GM19372 (cell line): Measurements from ENCODE around the gene DGKE.
A peak's percentile ranks its signal among the peaks of the same experiment; 100 is the strongest.

Experiments
- ATAC-seq: cut with Tn5 transposase; IDR thresholded peaks from one replicate; pipeline ENCODE4 v1.9.1; 2021; ENCODE audit warnings: mild to moderate bottlenecking, low read depth, moderate library complexity; ENCODE audit not compliant: unreplicated experiment

Gene DGKE

GRCh38 chr17:56812901-56813388 lies 21.0 kb upstream of the DGKE start:
- ATAC-seq = no peak

GRCh38 chr17:56815711-56816110 lies 18.2 kb upstream of the DGKE start:
- no peak for ATAC-seq

- ATAC-seq = no peak
Measured at GRCh38 chr17:56817066-56817465, 16.9 kb upstream of the DGKE start.

DNA sequence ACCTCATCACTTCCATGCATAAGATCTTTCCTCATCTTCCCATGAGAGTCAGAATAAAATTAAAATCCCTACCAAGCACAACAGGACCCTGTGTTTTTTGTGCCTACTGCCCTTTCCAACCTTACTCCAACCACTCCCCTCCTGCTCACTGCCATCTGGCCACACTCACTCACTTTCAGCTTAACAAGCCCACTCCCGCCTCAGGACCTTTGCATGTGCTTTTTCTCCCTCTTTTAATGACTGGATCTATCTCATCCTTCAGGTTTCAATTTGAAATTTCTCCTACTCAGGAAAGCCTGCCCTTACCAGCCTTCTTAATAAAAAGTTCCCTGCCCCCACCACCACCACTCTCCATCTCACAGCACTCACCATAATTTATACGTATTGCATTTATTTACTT lies 14.9 kb upstream of the DGKE start:
- no peak for ATAC-seq

GRCh38 chr17:56819431-56820145 lies 14.4 kb upstream of the DGKE start:
- peak; percentile 75 for ATAC-seq

DNA sequence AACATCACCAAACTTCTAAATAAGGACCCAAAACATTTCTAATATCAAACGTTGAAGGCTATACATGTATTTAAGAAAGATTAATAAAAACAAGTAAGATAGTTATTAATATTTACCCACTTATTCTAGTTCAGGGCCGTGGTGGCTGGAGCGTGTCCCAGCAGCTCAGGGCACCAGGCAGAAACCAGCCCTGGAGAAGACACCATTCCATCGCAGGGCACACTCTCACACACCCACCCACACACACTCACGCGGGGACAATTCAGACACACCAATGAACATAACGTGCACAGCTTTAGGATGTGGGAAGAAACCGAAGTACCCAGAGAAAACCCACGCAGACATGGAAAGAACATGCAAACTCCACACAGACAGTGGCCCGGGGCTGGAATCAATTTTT lies 13.7 kb upstream of the DGKE start:
- ATAC-seq = no peak

DNA sequence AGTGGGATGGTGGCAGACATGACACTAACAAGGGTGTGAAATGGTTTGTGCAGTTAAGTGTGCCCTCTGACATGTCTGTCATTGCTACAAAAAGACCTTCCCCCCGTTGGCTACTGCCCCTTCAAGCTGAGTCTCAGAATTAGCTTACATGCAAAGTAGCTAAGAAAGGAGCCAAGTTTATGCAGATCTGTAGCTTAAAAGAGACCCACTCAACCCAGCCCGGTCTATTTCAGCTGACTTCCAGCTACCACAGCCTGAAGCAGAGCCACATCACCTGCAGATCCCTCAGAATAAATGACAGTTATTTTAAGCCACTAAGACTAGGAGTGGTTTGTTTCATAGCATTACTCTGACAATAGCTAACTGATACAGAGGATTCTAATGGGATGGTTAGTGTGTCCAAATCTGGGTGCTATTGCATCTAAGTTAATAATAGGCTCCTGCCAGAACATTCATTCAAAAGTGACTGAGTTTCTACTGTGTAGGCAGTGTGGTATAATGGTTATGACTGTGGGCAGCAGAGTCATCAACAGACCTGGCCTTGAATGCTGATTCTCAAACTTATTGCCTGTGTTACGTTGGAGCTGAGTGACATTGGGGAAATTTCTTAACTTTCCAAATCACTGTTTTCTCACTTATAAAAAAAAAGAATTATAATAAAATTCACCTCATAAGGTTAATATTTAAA lies 12.0 kb upstream of the DGKE start:
- ATAC-seq = no peak

DNA sequence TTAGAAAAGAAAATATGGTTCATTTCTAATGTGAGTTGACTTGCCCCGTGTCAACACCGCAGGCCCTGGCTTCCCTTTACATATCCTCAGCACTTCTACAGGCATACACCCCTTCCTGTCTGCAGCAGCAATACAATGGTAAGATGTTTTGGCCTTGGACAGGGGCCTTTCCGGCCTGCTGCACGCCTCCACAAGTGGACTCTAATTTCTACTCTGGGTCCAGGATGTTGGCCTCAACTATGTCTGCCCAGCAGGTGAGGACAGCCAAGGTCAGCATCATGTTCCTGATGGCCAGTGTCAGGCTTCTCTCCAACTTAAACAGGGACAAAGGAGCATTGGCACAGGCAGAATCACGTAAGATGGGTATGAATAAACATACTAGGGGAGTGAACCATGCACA lies 11.2 kb upstream of the DGKE start:
- ATAC-seq = no peak

DNA sequence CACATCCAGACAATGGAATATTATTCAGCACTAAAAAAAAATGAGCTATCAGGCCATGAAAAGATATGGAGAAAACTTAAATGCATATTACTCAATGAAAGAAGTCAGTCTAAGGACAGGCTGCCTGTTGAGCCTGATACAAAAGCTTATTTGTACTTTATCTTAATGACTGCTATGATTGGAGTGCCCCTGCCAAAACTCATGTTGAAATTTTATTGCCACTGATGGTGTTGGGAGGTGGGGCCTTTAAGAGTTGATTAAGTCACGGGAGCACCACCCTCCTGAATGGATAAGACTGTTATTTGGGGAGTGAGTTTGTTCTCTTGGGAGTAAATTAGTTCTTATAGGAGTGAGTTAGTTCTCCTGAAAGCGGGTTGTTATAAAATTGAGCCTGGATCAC lies 10.1 kb upstream of the DGKE start:
- ATAC-seq = no peak

GRCh38 chr17:56824503-56824902 lies 9.4 kb upstream of the DGKE start:
- ATAC-seq = no peak

- ATAC-seq = no peak
Measured at GRCh38 chr17:56826611-56827414, 7.1 kb upstream of the DGKE start.

GRCh38 chr17:56830726-56831368 lies 3.1 kb upstream of the DGKE start:
- no peak for ATAC-seq

DNA sequence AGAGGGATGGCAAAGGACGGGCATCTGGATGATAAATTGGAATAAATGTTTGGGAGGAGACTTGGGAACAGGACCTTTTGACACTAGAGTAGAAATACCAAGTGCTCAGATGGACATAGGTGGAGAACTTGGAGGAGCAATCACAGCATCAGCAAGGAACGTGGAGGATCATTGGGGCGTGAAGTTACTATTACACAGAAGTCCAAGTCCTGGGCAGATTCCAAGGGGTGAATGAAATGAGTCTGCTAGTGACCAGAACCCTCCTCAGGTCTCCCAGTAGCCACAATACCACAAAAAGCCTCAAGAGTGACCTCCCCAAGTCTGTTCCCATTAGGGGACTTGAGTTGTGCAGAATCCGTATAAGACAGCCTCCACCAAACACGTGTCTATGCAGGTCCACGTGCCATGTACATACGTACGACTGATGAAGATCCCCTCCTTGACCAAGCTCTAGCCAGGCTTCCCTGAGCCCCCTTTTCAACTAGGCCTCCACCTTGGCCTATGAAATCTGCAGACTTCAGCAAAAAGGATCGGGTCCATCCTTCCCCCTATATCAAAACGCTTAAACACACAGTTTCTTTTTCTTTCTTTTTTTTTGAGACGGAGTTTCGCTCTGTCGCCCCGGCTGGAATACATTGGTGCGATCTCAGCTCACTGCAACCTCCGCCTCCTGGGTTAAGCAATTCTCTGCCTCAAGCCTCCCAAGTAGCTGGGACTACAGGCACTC lies 2.4 kb upstream of the DGKE start:
- ATAC-seq = no peak

GRCh38 chr17:56832446-56832845 lies 1.5 kb upstream of the DGKE start:
- ATAC-seq = no peak

- peak; percentile 43 for ATAC-seq
Measured at GRCh38 chr17:56833057-56833808, 718 bp upstream of the DGKE start.

GRCh38 chr17:56834380-56835263 lies 671 bp downstream of the DGKE start:
- peak; percentile 18 for ATAC-seq

DNA sequence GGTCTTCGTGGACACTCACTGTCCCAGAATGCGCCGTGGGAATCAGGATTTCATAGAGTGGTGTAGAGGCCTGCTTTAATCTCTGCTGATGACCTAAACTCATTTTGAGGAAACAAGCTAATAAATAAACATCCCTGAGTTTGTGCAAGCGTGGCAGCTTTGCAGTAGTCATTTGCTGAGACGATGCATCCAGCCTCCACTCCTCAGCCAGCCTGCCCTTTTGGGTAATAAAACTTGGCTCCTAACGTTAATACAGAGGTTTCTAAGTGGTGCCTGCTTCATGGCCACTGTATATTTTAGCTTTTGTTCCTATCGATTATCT lies 1.3 kb downstream of the DGKE start:
- no peak for ATAC-seq

DNA sequence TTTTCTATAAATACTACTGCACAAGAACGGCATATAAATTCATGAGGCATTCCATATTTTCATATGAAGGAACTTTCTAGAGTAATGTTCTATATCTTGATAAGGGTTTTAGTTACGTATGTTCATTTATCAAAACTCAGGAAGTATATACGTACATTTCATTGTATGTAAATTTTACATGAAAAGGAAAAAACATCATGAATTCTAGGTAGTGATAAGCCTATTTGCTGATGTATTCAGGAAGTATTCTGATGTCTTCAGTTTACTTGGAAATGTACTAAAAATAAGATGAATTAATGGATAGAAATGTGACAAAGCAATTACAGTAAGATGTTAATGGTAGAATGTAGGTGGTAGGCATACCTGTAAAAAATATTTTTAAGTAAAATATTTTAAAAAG lies 4.7 kb downstream of the DGKE start:
- no peak for ATAC-seq

DNA sequence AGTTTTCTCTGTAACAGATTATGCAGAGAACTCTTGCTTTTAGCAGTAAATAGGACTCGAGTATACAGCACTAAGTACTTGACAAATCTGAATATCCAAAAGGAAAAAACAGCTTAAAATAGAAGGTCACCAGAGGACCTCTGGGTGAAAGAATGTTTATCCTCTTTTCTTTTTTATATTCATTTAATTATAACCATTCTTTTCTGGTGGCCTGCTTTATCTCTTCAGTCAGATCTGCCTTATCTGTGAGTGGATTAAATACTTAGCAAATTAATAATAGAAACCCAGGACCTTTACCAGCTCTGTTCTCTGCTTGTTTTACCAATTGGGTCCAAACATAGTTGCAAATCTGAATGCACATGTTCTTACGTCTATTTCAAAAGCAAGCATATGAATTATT lies 8.6 kb downstream of the DGKE start:
- ATAC-seq = no peak
